ENCODE data around the gene FNIP2. TPM values are rescaled to one million over a fixed set of nuclear protein-coding genes. Genes with fewer than 3 reads are reported as not detected.
"Not testable (repeated sequence)": the region's sequence is repeated elsewhere in the genome, so short reads cannot be mapped to it uniquely, and the experiment has no call there.

Gene FNIP2
- total RNA-seq, 1 donor from 2014 or later, result 44.2 TPM

DNA sequence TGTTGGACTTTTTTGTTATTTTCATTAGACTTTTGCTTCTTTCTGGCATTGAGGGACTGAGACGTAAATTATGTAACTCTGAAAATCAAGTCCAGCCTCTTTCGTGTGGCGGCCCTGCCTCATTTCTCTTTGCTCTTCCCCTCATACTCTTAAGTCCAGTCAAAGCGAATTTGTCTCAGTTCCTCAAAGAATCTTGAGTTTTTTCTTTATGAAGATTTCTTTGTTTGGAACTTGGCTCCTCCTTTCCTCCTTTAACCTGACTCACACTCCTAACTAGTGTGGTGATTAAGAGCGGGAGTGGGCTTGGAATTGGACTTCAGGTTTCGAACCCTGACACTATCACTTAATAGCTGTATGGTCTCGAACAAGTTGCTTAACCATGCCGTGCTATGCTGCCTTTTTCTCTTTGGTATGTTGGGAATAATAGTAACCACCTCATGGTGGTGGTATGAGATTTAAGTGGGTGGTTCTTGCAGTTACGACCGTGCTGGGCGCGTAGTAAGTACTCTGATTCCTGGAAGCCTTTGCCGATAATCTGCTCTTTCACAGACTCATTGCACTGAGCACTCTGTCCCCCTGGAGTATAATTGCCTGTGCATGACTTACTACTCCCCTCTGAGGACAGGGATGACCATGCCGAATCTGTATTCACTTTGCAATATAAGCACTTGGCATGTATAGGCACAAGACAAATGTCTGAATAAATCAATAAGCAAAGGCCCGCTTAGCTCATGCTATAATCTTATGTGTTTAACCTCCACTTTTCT, 19.1 kb downstream of the FNIP2 start:
- DNase-seq (ENCODE audit: low read depth), result no peak
- Histone ChIP-seq H3K36me3 (ENCODE audit: control insufficient read depth, insufficient read depth, low read length) (no peaks in the 10 kb centered on the region), H3K27me3 (ENCODE audit: control insufficient read depth, insufficient read depth, low read length) (no peaks in the 10 kb centered on the region), H3K4me3 (ENCODE audit: low read depth, low read length) (no peak overlapping the region)
- TF ChIP-seq, protein P1, sequence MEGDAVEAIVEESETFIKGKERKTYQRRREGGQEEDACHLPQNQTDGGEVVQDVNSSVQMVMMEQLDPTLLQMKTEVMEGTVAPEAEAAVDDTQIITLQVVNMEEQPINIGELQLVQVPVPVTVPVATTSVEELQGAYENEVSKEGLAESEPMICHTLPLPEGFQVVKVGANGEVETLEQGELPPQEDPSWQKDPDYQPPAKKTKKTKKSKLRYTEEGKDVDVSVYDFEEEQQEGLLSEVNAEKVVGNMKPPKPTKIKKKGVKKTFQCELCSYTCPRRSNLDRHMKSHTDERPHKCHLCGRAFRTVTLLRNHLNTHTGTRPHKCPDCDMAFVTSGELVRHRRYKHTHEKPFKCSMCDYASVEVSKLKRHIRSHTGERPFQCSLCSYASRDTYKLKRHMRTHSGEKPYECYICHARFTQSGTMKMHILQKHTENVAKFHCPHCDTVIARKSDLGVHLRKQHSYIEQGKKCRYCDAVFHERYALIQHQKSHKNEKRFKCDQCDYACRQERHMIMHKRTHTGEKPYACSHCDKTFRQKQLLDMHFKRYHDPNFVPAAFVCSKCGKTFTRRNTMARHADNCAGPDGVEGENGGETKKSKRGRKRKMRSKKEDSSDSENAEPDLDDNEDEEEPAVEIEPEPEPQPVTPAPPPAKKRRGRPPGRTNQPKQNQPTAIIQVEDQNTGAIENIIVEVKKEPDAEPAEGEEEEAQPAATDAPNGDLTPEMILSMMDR (IDR thresholded peaks at IDR 0.05; ENCODE audit: insufficient read depth, low read length, poor library complexity, severe bottlenecking), result no peak

DNA sequence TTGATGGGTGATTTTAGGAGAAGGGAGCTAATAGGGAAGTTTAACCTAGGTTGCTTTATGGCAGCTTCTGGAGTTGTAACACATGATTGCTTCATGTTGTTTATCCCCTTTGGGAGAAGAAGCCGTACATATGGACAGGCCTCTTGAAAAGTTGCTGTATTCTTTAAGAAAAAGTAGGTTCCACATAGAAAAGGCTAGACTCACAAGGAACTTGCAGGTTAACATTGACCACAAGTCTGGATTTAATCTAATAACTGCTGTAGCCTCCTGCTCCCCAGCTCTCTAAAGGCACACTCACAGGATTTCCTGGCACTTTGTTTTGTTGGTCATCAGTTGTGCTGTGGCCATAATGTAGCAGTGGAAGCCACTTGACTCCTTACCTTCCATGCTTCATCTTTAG, 19.7 kb downstream of the FNIP2 start:
- Histone ChIP-seq H3K4me3 (ENCODE audit: low read depth, low read length) (no peak overlapping the region), H3K36me3 (ENCODE audit: control insufficient read depth, insufficient read depth, low read length) (no peaks in the 10 kb centered on the region), H3K27me3 (ENCODE audit: control insufficient read depth, insufficient read depth, low read length) (no peaks in the 10 kb centered on the region)
- DNase-seq (ENCODE audit: low read depth), result no peak
- TF ChIP-seq, protein P1 (IDR thresholded peaks at IDR 0.05; ENCODE audit: insufficient read depth, low read length, poor library complexity, severe bottlenecking), result no peak

DNA sequence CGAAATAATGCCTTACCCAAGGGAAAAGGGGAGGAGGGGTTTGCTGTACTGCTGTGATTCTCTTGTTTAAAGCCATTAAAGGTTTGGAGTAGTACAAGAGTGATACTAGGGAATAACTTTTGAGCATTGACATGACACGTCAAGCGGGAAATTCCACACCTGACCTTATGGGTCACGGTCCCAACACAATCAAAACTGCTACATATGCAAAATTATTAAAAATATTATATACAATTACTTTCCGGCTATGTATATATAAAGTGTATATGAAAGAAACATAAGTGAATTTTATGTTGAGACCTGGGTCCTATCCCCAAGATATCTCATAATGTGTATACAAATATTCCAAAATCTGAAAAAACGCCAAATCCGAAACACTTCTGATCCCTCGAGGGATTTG, 21.0 kb downstream of the FNIP2 start:
- no peak for DNase-seq (ENCODE audit: low read depth)
- TF ChIP-seq, protein P1 (IDR thresholded peaks at IDR 0.05; ENCODE audit: insufficient read depth, low read length, poor library complexity, severe bottlenecking), result no peak
- Histone ChIP-seq H3K36me3 (ENCODE audit: control insufficient read depth, insufficient read depth, low read length) (no peaks in the 10 kb centered on the region), H3K4me3 (ENCODE audit: low read depth, low read length) (no peak overlapping the region), H3K27me3 (ENCODE audit: control insufficient read depth, insufficient read depth, low read length) (no peaks in the 10 kb centered on the region)

DNA sequence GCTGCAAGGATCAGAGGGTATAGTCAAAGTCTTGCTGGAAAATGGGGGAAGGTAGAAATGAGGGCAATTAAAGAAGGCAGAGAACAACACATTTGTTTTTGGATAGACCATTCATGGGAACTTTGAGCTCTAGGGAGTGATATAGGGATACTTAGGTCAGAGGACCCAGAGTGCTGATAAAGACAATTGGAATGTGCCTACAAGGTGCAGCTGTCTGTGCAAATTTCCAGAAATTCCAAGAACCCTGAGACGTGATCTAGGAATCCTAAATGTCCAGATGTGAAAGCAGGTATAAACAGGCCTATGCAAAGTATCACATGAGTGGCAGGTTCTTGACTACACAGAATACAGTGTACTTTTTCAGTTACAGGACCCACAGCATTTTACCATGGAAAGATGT, 24.2 kb downstream of the FNIP2 start:
- Histone ChIP-seq H3K27me3 (ENCODE audit: control insufficient read depth, insufficient read depth, low read length) (no peaks in the 10 kb centered on the region), H3K36me3 (ENCODE audit: control insufficient read depth, insufficient read depth, low read length) (no peaks in the 10 kb centered on the region), H3K4me3 (ENCODE audit: low read depth, low read length) (no peak overlapping the region)
- DNase-seq (ENCODE audit: low read depth), result no peak
- TF ChIP-seq, protein P1 (IDR thresholded peaks at IDR 0.05; ENCODE audit: insufficient read depth, low read length, poor library complexity, severe bottlenecking), result no peak

DNA sequence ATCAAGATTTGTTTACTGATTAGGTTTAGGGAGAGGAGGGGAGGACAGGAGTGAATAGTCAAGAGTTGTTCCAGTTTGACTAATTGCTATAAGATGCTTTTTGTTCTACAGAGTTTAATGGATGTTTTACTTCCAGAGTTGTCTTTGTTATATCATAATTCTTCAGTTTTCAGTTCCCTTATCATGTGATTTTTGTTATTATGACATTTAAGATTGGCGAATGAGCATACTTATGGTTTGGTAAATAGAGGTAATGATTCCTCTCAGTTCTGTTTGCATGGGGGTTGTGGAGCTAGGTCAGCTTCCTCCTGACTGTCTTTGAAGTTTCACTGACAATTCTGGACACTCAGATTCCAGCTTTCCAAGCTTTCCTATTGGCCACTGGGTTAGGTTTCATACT, 24.6 kb downstream of the FNIP2 start:
- not testable (repeated sequence) for H3K4me3 ChIP-seq (ENCODE audit: low read depth, low read length); DNase-seq (ENCODE audit: low read depth); H3K36me3 ChIP-seq (ENCODE audit: control insufficient read depth, insufficient read depth, low read length); H3K27me3 ChIP-seq (ENCODE audit: control insufficient read depth, insufficient read depth, low read length)

DNA sequence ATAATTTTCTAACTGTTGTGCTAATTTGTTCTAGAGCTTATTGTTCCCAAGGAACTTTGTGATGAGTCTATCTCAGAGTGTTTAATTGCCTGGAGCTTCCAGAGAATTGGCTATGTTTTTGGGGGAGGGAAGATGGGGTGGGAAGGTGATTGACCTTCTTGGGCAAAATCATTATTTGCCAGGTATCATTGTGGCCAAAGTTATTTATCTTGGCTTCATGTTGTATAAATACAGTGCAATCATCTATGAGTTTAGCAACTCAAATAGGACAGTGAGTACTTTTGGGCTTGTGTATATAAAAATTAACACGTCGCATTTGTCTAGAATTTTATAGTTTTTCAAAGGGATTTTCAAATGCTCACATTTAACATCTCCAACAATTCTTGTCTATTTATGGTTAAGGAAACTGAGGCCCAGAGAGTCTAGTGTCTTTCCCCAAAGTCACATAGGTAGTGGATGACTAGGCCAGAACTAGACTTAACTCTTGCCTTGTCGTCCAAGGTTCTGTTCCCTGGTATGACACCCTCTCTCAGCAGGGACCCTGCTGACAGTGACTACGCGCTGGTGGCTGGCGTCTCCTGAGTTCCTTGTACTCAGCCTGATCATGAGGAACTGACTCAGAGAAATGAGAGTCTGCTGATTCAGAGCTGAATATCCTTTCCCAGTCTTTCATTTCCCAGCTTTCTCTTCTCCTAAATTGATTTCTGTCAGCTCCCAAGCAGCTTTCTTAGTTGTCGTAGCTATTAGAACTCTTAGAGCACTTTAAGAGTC, 27.7 kb downstream of the FNIP2 start:
- no peak overlapping the region for H3K4me3 ChIP-seq (ENCODE audit: low read depth, low read length)
- H3K36me3 ChIP-seq (ENCODE audit: control insufficient read depth, insufficient read depth, low read length), result no peaks in the 10 kb centered on the region
- H3K27me3 ChIP-seq (ENCODE audit: control insufficient read depth, insufficient read depth, low read length), result no peaks in the 10 kb centered on the region
- TF ChIP-seq, protein P1 (IDR thresholded peaks at IDR 0.05; ENCODE audit: insufficient read depth, low read length, poor library complexity, severe bottlenecking), result no peak
- no peak for DNase-seq (ENCODE audit: low read depth)
